ENCODE results near the gene ELMO3.

Gene ELMO3

GRCh38 chr16:67163164-67163998, 35.5 kb upstream of the ELMO3 start:
- peak; percentile 74 for DNase-seq (ENCODE audit: low spot score)

GRCh38 chr16:67163999-67164558, 34.9 kb upstream of the ELMO3 start:
- peak; percentile 10 for DNase-seq (ENCODE audit: low spot score)

DNA sequence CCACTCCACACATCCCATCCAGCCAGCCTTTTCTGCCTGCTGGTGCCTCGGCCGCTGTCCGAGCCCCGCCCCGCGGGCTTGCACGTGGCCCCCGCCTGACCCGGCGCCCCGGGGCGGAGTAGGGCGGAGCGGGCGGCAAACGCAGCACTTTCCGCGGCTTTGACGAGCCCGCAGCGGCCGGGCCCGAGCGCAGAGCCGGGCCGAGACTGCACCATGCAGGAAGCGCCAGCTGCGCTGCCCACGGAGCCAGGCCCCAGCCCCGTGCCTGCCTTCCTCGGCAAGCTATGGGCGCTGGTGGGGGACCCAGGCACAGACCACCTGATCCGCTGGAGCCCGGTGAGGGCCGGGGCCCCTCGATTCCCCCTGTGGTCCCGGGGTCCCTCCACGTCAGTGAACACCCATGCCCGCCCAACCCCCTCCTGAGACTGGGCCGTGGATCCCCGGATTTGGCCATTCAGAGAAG, 34.3 kb upstream of the ELMO3 start, which contains the start of gene HSF4:
Gene HSF4 (plus strand): TSS at position 147 of the 463 bp plus-strand sequence. CDS start 67 bp downstream, at position 214.
- DNase-seq (ENCODE audit: low spot score), result no peak

- no peak for DNase-seq (ENCODE audit: low spot score)
Observed at GRCh38 chr16:67165121-67166078, 33.5 kb upstream of the ELMO3 start.

GRCh38 chr16:67166110-67166547, 32.8 kb upstream of the ELMO3 start:
- DNase-seq (ENCODE audit: low spot score), result no peak

- DNase-seq (ENCODE audit: low spot score), result no peak
Observed at GRCh38 chr16:67166598-67167168, 32.2 kb upstream of the ELMO3 start.

DNA sequence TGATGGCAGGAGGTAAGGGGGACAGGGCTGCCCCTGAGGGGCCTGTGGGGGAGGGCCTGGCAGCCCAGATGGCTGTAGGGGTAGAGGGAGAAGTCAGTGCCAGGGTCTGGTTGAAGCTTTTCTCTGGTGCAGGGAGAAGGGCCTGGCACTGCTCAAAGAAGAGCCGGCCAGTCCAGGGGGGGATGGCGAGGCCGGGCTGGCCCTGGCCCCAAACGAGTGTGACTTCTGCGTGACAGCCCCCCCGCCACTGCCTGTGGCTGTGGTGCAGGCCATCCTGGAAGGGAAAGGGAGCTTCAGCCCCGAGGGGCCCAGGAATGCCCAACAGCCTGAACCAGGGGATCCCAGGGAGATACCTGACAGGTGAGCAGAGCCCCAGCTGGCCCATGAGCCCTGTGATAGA, 31.3 kb upstream of the ELMO3 start:
- DNase-seq (ENCODE audit: low spot score), result no peak

DNA sequence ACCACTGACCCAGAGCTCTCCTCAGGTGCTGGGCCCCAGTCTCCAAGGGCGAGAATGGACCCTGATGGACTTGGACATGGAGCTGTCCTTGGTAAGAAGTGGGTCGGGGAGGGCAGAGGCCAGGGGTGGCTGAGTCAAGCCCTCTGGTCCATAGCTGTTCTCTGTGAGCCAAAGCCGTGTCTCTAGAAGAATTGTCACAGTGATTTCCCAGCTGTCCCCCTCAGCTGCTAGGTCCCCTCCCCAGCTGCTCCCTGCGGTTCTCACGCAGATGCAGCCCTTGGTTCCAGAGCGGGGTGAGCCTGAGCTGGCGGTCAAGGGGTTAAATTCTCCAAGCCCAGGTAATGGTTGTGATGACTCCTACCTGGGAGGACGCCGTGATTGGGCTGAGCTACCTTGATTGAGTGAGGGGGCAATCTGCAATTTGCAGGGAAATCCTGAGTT, 29.9 kb upstream of the ELMO3 start:
- DNase-seq (ENCODE audit: low spot score), result no peak

GRCh38 chr16:67169642-67170167, 29.2 kb upstream of the ELMO3 start:
- DNase-seq (ENCODE audit: low spot score), result peak; percentile 88

GRCh38 chr16:67170168-67170948, 28.6 kb upstream of the ELMO3 start, which contains the start of gene NOL3:
TSS of gene NOL3 (plus strand) at chr16:67170538.
- DNase-seq (ENCODE audit: low spot score), result peak; percentile 92

- no peak for DNase-seq (ENCODE audit: low spot score)
Observed at GRCh38 chr16:67170949-67171649, 27.8 kb upstream of the ELMO3 start.

- no peak for DNase-seq (ENCODE audit: low spot score)
Observed at GRCh38 chr16:67173323-67173722, 25.6 kb upstream of the ELMO3 start.

- peak; percentile 80 for DNase-seq (ENCODE audit: low spot score)
Observed at GRCh38 chr16:67173808-67174705, 24.9 kb upstream of the ELMO3 start.

DNA sequence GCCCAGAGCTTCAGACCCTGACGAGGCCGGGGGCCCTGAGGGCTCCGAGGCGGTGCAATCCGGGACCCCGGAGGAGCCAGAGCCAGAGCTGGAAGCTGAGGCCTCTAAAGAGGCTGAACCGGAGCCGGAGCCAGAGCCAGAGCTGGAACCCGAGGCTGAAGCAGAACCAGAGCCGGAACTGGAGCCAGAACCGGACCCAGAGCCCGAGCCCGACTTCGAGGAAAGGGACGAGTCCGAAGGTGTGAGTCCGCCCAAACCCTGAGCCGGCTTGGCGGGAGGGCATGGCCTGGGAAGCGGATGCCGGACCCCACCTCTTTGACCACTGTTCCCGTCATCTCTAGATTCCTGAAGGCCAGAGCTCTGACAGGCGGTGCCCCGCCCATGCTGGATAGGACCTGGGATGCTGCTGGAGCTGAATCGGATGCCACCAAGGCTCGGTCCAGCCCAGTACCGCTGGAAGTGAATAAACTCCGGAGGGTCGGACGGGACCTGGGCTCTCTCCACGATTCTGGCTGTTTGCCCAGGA, 24.2 kb upstream of the ELMO3 start:
- no peak for DNase-seq (ENCODE audit: low spot score)

DNA sequence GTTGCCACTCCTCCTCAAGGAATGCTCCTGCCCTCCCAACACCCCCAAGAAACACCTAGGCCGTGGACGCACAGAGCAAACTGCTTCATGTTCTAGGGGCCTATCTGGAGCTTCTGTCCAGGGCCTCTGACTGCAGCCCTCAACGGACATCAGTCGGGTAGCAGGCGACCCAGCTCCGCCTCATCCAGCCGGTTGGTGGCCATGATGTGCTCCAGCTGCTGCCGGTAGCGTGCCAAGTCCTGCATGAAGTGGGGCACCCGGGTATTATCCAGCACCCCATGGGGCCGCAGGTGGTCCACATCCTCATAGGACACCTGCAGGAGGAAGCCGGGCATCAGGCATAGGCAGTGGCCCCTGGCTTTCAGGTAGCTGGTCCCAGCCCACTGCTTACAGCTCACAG, 22.3 kb upstream of the ELMO3 start:
- no peak for DNase-seq (ENCODE audit: low spot score)

GRCh38 chr16:67177743-67178699, 20.9 kb upstream of the ELMO3 start:
- no peak for DNase-seq (ENCODE audit: low spot score)
